HG03457 (cell line): Measurements from ENCODE around the gene ENDOG.
"Not testable (repeated sequence)": the region's sequence is repeated elsewhere in the genome, so short reads cannot be mapped to it uniquely, and the experiment has no call there.

Experiments
- ATAC-seq: cut with Tn5 transposase; IDR thresholded peaks from one replicate; pipeline ENCODE4 v1.9.1; 2021; ENCODE audit warnings: moderate number of reproducible peaks; ENCODE audit not compliant: unreplicated experiment

Gene ENDOG

DNA sequence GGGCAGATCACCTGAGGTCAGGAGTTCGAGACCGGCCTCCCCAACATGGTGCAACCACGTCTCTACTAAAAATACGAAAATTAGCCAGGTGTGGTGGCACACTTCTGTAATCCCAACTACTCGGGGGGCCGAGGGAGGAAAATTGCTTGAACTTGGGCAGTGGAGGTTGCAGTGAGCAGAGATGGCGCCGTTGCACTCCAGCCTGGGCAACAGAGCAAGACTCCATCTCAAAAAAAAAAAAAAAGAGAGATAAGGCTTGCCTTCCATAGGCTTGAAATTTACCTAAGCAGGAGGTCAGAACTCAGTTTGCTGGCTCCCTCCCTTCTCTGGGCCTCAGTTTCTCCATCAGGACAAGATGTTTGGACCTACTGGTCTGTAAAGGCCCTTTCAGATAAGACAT is 10.0 kb downstream of the ENDOG start:
- no peak for ATAC-seq

DNA sequence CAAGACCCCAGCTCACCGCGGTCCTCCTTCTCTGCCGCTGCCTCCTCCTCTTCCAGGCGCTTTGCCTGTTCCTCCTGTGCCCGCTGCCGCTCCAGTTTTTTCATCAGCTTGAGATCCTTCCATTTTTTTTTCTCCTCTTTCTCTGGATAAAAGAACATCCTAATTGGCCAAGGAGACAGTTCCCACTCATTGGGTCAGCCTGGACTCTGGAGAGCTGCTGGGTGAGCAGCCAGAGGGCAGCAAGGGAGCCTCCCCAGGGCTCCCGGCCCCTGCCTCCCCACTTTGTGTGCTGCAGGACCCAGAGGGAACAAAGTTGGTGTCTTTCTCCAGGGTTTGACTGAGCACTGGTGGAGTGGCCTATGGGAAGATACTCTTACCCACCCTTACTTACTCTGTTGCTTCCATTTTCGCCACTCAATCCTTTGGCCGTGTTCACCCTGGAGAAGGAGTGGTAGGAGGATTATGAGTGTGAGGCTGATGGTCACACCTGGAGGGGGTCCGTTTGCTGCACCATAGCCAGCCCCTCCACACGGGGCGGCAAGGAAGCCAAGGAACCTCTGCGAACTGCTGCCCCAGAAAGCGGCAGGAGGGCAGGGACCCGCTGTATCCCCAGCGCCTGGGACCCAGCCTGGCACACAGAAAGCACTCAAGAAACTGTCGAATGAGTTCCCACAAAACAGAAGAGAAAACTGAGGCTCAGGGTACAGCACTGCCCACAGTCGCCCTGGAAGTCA is 10.6 kb downstream of the ENDOG start:
- ATAC-seq, result no peak

DNA sequence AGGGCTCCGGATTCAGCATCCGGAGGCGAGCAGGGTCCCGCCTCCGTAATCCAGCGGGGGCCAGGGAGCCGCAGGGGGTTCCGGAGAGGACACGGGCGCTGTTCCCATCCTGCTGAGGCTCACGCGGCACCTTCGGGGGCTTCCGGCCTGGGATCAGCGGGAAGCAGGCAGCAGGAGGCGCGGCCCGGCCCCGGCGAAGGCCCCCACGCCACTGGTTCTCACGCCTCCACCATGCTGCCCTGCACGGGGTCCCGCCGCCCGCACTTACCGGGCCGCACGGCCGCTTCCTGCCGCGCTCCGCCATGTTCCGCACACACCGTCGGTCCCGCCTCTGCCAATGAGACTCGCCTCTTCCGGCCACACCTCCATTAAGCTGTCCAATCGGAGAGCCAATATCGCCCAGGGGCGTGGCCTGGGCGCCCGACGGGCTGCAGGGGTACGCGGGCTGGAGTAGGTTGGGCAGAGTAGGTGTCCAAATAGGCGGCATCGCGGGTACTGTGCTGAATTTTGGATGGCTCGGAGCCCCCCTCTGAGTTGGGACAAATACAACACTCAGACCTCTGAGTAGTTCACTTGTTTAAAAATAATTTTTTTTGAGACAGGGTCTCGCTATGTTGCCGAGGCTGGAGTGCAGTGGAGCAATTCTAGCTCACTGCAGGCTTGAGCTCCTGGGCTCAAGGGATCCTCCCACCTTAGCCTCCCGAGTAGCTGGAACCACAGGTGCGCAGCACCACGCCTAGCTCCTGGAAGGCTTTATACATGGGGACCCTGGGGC is 11.4 kb downstream of the ENDOG start, which contains the start of gene SPOUT1:
Gene SPOUT1 (minus strand): TSS at position 318 of the 775 bp plus-strand sequence. CDS start 14 bp downstream, at position 304.
- peak; percentile 87 for ATAC-seq

DNA sequence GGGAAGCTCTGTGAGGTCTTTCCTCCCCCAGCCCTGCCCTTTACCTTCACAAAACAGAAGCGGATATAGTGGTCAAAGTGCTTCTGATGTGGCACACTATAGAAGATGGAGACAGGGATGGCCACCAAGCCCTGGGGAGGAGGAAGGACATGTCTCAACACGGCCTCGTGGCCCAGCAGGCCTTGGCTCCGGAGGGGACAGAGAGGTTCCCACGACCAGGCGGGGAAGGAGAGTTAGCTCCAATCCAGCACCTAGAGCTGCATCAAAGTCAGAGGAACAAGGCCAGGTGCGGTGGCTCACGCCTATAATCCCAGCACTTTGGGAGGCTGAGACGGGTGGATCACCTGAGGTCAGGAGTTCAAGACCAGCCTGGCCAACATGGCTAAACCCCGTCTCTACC is 15.4 kb downstream of the ENDOG start:
- ATAC-seq, result no peak

DNA sequence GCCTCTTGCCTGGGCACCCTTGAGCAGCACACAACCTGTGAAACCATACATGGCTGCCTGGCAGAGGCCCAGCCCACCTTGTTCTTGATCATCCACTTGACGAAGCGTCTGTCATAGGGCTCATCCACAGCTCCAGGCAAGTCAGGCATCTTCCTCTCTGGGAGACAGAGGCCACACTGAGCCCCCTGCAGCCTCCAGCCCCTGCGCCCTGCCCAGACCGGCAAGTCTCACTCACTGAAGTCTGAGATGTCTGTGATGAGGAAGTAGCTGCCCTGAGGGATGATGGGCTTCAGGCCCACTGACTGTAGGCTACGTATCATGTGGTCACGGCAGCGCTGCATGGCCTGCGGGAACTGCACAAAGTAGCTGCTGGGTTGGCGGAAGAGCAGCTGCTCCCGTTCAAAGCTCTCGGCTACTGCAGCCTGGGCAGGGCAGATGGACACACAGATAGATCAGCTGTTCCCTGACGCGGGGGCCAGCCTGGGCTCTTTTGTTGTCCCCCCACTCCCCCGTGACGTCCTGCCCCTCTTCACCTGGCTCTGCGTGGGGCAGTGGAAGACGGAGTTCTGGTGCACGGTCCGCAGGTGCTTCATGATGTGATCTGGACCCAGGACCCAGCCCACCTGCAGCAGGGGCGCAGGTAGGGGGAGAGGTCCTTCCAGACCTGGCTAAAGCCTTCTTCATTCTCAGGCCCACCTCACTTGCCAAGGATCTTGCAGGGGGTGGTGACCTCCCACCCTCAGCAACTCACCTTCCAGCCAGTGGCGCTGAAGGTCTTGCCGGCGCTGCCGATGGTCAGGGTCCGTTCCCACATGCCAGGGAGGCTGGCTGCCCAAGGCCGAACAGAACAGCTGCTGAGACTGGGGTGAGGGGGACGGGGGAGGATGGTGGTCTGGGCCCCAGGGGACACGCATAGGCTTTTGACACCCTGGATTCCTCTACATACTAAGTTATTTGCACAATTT is 17.2 kb downstream of the ENDOG start:
- ATAC-seq, result no peak

DNA sequence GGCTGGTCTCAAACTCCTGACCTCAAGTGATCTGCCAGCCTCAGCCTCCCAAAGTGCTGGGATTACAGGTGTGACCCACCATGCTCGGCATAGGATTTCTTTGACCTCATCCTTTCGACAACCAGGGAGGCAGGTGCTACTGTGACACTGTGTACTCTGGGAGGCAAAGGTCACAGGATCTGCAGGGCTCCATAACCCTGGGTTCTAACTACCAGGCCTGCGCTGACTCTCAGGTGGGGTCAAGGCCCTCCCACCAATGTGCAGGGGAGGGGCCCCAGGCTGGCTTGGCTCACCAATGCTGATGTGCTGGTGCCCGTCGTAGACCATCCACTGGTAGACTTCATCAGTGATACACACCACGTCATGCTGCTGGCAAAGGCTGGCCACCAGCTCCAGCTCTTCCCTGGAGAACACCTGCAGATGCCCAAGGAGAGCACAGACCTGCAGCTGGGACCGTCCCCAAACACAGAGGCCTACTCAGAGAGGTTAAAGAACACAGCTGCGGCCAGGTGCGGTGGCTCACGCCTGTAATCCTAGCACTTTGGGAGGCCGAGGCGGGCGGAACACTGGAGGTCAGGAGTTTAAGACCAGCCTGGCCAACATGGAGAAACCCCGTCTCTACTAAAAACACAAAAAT is 18.3 kb downstream of the ENDOG start:
- ATAC-seq, result no peak

DNA sequence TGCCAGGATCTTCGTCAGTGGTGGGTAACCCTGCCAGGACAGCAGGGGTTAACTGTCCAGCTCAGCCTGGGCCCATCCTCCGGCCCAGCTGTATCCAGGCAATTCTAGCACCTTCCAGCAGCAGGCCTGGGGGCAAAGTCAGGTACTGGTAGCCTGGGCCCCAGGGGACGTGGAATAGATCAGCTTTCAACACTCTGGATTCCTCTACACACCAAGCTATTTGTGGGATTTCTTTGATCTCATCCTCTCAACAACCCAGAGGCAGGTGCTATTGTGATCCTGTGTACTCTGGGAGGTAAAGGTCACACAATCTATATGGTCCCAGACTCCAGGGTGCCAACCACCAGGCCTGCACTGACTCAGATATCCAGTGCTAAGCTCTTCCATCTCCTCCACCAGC is 20.0 kb downstream of the ENDOG start:
- ATAC-seq, result no peak

DNA sequence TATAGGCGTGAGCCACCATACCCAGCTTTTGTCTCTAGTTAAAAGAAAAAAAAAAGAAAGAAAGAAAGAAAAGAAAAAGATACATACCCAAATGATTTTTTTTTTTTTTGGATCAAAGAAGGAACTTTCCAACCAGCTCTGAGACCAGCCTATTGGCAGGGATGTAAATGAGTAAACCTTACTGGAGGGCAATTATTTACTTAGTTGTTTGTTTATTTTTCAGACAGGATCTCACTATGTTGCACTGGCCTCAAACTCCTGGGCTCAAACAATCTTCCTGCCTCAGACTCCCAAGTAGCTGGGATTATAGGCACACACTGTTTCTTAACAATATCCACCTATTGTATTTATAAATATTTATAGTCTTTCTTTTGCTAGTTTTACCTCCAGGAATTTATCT is 22.2 kb downstream of the ENDOG start:
- no peak for ATAC-seq

DNA sequence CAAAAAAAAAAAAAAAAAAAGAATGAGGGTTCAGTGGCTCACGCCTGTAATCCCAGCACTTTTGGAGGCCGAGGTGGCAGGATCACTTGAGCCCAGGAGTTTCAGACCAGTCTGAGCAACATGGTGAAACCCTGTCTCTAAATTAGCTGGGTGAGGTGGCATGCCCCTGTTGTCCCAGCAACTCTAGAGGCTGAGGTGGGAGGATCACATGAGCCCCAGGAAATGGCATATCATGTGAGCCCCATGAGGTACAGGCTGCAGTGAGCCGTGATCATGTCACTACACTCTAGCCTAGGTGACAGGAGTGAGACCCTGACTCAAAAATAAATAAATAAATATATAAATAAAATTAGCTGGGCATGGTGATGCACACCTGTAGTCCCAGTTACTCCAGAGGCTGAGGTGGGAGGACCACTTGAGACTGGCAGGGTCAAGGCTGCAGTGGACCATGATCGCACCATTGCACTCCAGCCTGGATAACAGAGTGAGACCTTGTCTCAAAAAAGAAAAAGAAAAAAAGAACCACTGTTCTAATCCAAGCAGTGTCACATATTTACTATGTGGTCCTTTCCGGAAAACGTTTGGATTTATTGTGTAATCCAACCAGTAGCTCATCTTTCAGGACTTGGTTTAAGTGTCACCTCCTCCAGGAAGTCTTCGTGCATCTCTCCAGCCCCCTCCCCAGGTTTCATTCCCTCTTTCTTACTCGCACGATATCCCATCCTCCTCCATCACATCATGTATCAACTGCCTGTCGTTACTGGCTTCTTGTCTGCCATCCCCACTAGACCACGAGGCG is 23.6 kb downstream of the ENDOG start:
- no peak for ATAC-seq

DNA sequence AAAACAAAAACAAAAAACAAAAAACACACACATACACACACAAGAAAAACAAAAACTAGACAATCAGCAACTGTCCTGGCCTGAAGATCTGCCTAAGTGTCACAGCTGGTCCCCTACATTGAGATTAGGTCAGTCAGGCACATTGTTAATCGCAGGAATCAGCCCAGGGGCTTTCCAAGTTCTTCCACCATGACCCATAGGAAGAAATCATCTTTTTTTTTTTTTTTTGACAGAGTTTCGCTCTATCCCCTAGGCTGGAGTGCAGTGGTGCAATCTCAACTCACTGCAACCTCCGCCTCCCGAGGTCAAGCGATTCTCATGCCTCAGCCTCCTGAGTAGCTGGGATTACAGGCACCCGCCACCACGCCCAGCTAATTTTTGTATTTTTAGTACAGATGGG is 24.9 kb downstream of the ENDOG start:
- not testable (repeated sequence) for ATAC-seq

DNA sequence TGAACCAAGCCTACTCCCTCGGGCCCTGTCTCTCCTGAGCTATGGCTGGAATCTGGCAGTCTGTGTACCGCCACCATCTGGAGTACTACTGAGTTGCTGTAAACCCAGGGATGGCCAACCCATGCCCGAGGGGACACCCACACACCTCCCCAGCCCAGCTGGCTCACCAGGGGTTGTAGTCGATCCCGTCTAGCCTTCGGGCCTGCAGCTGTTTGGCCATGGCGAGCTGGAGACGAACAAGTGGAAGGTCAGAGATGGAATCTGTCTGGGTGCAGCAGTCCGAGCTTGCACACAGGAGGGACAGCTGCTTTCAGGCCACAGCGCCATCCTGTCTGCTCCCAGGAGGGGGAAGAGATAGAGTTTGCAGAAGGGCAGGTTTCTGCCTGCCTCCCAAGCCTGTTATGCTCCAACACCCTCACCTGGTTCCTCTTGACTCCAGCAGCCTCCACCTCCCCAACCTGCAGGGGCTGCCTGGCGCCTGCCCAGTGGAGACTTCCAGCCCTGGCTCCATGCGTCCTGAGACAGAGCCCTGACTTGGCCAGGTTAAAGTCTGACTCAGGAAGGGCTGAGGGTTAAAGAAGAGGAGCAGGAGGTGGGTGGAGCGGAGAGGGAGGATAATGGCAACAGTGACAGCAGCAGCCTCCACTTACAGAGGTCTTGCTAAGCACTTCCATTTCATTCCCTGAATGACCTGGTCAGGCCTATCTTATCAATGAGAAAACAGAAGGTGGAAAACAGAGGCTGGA is 27.1 kb downstream of the ENDOG start:
- ATAC-seq, result no peak

DNA sequence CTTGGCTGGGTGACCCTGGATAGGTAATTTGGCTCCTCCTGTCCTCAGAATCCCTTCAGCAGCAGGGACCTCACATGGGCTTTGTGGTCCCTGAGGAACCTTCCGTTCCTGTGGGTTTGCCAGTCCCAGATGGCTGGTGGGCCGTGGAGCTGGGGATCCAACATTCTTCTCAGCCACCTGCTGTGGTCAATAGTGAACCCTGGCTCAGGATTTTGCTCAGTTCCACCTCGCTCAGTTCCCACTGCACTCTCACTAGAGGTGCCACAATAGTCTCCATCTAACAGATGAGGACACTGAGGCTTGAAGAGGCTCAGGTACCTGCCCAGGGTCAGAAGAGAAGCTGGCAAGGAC is 28.4 kb downstream of the ENDOG start:
- no peak for ATAC-seq

DNA sequence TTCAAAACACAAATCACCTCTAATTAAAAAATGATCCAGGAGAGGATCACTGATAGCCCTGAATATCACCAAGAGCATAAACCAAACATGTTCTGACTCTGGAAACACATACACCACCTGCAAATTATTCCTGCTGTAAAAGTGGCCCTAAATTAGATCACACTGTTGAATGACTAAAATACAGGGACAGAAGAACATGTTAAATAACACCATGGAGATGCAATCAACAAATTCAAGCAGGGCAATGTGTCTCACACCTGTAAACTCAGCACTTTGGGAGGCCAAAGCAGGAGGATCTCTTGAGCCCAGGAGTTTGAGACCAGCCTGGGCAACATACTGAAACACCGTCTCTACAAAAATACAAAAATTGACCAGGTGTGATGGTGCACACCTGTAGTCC is 29.5 kb downstream of the ENDOG start:
- ATAC-seq, result no peak

DNA sequence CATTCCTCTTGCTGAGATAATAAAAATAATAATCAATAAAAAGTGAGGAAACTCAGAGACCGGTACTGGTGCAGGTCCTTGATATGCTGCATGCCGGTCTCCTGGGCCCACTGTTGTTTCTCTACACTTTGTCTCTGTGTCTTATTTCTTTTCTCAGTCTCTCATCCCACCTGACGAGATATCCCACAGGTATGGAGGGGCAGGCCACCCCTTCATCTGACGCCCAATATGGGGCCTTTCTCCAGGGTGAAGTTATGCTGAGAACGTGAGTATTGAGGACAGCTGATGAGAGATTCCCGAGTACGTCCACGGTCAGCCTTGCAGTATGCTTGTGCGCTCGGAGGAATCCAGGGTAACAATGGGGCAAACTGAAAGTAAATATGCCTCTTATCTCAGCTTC is 32.7 kb downstream of the ENDOG start:
- not testable (repeated sequence) for ATAC-seq

DNA sequence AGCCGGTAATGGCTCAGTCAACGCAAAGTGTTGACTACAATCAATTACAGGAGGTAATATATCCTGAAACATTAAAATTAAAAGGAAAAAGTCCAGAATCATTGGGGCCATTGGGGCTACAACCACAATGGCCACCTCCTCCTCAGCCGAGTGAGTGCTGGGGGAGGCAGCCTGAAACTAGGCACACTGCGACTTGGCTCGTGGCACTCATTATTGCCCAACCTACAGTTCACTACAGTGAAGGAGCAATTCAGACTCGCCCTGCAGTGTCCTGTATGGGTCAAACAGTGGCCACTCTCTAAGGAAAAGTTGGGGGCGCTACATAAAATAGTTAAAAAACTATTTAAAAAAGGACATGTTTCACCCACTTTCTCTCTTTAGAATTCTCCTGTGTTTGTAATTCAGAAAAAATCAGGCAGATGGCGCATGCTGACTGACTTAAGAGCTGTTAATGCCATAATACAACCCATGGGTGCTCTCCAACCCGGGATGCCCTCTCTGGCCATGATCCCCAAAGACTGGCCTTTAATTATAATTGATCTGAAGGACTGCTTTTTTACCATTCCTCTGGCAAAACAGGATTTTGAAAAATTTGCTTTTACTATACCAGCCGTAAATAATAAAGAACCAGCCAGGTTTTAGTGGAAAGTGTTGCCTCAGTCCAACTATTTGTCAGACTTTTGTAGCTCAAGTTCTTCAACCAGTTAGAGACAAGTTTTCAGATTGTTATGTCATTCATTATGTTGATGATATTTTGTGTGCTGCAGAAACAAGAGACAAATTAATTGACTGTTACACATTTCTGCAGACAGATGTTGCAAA is 33.7 kb downstream of the ENDOG start:
- not testable (repeated sequence) for ATAC-seq

DNA sequence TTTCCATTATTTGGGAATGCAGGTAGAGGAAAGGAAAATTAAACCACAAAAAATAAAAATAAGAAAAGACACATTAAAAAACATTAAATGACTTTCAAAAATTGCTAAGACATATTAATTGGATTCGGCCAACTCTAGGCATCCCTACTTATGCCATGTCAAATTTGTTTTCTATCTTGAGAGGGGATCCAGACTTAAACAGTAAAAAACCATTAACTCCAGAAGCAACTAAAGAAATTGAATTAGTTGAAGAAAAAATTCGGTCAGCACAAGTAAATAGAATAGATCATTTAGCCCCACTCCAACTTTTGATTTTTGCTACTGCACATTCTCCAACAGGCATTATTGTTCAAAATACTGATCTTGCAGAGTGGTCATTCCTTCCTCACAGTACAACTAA is 34.3 kb downstream of the ENDOG start:
- not testable (repeated sequence) for ATAC-seq

DNA sequence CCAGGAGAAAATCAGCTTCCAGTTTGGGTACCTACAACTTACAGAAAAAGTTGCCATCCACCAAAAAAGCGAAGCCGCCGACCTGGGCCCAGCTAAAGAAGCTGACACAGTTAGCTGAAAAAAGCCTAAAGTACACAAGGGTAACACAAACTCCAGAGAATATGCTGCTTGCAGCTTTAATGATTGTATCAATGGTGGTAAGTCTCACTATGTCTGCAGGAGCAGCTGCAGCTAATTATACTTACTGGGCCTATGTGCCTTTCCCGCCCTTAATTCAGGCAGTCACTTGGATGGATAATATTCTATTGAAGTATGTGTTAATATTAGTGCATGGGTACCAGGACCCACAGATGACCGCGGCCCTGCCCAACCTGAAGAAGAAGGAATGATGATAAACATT is 36.2 kb downstream of the ENDOG start:
- not testable (repeated sequence) for ATAC-seq

DNA sequence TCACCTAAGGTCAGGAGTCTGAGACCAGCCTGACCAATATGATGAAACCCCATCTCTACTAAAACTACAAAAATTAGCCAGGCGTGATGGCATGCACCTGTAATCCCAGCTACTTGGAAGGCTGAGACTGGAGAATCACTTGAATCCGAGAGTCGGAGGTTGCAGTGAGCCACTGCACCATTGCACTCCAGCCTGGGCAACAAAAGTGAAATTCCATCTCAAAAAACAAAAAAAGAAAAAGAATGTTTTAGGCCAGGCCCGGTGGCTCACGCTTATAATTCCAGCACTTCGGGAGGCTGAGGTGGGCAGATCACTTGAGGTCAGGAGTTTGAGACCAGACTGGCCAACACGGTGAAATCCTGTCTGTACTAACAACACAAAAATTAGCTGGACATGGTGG is 40.2 kb downstream of the ENDOG start:
- not testable (repeated sequence) for ATAC-seq
